ENCODE results near the gene OR13F1.

OR13F1 gene, protein sequence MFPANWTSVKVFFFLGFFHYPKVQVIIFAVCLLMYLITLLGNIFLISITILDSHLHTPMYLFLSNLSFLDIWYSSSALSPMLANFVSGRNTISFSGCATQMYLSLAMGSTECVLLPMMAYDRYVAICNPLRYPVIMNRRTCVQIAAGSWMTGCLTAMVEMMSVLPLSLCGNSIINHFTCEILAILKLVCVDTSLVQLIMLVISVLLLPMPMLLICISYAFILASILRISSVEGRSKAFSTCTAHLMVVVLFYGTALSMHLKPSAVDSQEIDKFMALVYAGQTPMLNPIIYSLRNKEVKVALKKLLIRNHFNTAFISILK

DNA sequence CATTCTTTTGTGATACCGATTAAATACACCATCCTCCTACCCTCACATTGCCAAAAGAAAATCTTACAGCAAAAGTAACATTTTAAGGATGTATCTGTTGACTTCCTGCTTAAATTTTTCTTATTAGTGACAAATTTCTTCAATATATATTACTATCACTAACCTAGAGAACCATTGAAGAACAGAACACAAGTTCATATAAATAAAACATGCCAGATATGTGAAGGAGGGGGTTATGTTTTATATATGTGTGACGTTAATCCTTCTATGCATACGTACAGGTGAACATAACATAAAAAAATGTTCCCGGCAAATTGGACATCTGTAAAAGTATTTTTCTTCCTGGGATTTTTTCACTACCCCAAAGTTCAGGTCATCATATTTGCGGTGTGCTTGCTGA, at the start of gene OR13F1:
Gene OR13F1 (plus strand): TSS at position 301 of the 400 bp plus-strand sequence. CDS start 0 bp downstream, at position 301.
- ChIA-PET POLR2A (no interaction called here), CTCF (no interaction called here)
- DNase-seq (ENCODE audit: low read depth, low spot score): no peak
- TF ChIP-seq, protein P1, sequence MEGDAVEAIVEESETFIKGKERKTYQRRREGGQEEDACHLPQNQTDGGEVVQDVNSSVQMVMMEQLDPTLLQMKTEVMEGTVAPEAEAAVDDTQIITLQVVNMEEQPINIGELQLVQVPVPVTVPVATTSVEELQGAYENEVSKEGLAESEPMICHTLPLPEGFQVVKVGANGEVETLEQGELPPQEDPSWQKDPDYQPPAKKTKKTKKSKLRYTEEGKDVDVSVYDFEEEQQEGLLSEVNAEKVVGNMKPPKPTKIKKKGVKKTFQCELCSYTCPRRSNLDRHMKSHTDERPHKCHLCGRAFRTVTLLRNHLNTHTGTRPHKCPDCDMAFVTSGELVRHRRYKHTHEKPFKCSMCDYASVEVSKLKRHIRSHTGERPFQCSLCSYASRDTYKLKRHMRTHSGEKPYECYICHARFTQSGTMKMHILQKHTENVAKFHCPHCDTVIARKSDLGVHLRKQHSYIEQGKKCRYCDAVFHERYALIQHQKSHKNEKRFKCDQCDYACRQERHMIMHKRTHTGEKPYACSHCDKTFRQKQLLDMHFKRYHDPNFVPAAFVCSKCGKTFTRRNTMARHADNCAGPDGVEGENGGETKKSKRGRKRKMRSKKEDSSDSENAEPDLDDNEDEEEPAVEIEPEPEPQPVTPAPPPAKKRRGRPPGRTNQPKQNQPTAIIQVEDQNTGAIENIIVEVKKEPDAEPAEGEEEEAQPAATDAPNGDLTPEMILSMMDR (IDR thresholded peaks at IDR 0.05; ENCODE audit: insufficient read depth, low read length, missing control alignments): no peak
- H3K4me3 ChIP-seq (ENCODE audit: low read depth, low read length): no peak within 1 kb of the TSS

DNA sequence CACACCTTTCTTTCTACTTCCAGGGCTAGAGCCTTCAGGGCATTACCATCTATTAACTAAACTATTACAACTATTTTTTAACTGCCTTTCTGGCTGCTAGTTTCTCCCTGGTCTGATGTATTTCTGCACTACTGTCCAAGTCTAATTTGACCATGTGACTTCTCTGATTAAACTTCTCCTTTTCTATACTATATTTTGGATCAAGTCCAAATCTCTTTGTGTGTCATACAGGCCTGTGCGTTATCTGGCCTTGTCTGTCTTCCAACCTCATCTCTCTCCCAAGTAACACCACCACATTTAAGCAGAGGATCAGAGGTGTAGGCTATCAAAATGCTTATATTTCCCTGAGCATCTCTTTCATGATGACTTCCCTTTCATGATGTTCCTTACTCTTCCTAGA, 47.2 kb upstream of the OR13F1 start:
- POLR2A ChIA-PET: no interaction called here
- TF ChIP-seq, protein P1 (IDR thresholded peaks at IDR 0.05; ENCODE audit: insufficient read depth, low read length, missing control alignments): no peak
- H3K4me3 ChIP-seq (ENCODE audit: low read depth, low read length): no peak overlapping the region
- DNase-seq (ENCODE audit: low read depth, low spot score): no peak
- CTCF ChIA-PET: no interaction called here

DNA sequence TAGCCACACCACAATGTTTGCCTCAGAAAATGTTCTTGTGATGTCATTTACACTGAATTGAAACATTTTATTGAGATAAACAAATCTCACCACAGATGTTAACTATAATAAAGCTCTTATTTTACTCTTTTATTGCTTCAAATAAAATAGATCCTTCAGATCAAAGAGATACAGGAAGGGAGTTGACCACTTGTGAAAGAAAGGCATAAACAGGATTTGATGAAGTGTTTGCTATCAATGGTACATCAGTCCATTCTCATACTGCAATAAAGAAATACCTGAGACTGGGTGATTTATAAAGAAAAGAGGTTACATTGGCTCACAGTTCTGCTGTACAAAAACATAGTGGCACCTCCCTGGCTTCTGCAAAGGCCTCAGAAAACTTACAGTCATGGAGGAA, 40.2 kb upstream of the OR13F1 start:
- CTCF ChIA-PET: no interaction called here
- no peak for DNase-seq (ENCODE audit: low read depth, low spot score)
- H3K4me3 ChIP-seq (ENCODE audit: low read depth, low read length): no peak overlapping the region
- TF ChIP-seq, protein P1 (IDR thresholded peaks at IDR 0.05; ENCODE audit: insufficient read depth, low read length, missing control alignments): no peak
- POLR2A ChIA-PET: no interaction called here

DNA sequence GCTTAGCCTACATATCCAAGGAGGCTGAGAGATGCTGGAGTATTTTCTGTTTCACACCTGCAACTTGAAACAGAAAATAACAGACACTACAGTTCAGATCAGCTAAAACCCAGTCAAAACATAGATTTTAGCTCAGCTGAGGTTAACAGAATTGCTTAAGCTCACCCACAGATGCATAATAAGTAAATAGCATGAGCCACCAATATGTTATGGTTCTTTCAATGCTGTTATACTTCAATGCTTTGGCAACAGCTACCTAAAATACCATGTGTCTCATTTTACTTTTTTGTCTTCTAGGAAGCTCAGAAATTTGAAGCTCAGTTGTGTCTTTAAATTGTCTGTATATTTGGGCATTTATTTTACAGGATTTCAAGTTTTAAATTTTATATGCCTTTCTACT, 35.8 kb upstream of the OR13F1 start:
- POLR2A ChIA-PET: no interaction called here
- DNase-seq (ENCODE audit: low read depth, low spot score): no peak
- TF ChIP-seq, protein P1 (IDR thresholded peaks at IDR 0.05; ENCODE audit: insufficient read depth, low read length, missing control alignments): no peak
- CTCF ChIA-PET: no interaction called here
- no peak overlapping the region for H3K4me3 ChIP-seq (ENCODE audit: low read depth, low read length)

DNA sequence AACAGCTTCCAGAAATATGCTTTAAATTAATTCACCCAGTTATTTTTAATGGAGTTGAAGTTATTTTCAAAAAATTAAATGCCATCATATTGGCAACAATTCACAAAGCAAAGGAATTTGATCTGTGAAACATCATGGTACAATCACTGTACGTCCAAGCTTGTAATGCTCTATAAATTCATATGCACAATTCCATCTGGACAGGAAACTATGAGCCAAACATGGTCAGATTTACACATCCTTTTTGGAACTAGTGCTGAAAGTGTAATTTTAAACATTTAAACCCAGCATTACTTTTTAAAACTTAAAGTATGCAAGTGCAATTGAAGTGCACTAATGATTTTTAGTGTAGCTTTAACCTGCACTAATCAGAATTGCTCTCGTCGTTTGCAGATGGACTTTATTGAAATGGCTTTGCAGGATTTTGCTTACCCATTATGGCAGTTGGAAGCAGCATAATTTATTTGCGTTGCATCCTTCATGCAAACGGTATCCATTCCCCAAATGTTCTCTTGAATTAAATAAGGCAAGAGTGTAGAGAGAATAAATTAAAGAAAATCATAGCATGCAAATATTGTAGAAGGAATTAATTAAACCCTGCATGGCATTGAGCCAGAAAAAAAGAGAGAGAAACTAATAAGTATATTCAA, 21.0 kb upstream of the OR13F1 start:
- CTCF ChIA-PET: no interaction called here

DNA sequence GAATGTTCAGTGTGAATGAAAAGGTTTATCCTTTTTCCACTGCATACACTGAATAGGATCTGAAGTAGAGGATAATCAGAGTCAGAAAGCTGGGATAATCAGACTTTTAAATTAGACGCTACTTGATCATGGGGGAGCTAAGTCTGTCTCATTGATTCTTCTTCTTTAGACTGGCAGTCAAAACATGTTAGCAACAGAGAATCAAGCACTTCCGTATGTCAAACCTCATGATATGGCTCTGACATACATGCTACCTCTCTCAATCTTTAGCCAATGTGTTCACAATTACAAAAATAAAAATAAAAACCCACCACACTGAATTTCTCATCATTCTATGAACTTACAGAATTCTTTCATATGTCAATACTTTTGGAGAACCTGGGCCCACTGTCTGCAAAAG, 19.0 kb upstream of the OR13F1 start:
- TF ChIP-seq, protein P1 (IDR thresholded peaks at IDR 0.05; ENCODE audit: insufficient read depth, low read length, missing control alignments): no peak
- ChIA-PET CTCF (no interaction called here), POLR2A (no interaction called here)
- DNase-seq (ENCODE audit: low read depth, low spot score): no peak
- H3K4me3 ChIP-seq (ENCODE audit: low read depth, low read length): no peak overlapping the region

More for the DNA sequence above, 21.0 kb upstream of the OR13F1 start:
- H3K4me3 ChIP-seq (ENCODE audit: low read depth, low read length): no peak overlapping the region
- TF ChIP-seq, protein P1 (IDR thresholded peaks at IDR 0.05; ENCODE audit: insufficient read depth, low read length, missing control alignments): no peak
- DNase-seq (ENCODE audit: low read depth, low spot score): no peak
- POLR2A ChIA-PET: no interaction called here
